ENCODE measurements around the gene HOXC11.

- TF ChIP-seq CTCF (IDR thresholded peaks at IDR 0.05; ENCODE audit: low read depth, low read length) (no peak), POLR2A (IDR thresholded peaks at IDR 0.05; ENCODE audit: extremely low read depth, insufficient read length) (no peak), MAX (IDR thresholded peaks at IDR 0.05; ENCODE audit: low read depth, low read length) (no peak), MYC (IDR thresholded peaks at IDR 0.05; ENCODE audit: low read depth, low read length) (no peak)
Measured at GRCh38 chr12:53985692-53985993, 12.7 kb downstream of the HOXC11 start.
